BLaER1 (cell line): ENCODE measurements around the gene IPO11.
"Not testable (repeated sequence)": the region's sequence is repeated elsewhere in the genome, so short reads cannot be mapped to it uniquely, and the experiment has no call there.

Experiments used
- H3K27ac ChIP-seq: shearing (Covaris generic); formaldehyde crosslinking; 2 replicates; pipeline ENCODE4 v1.8.1; 2022
- H3K27me3 ChIP-seq: shearing (Covaris generic); formaldehyde crosslinking; 2 replicates; pipeline ENCODE4 v1.8.1; 2022
- H3K36me3 ChIP-seq: shearing (Covaris generic); formaldehyde crosslinking; 2 replicates; pipeline ENCODE4 v1.8.1; 2022
- H3K4me1 ChIP-seq: shearing (Covaris generic); formaldehyde crosslinking; 2 replicates; pipeline ENCODE4 v1.8.1; 2022
- H3K4me2 ChIP-seq: shearing (Covaris generic); formaldehyde crosslinking; 2 replicates; pipeline ENCODE4 v1.8.1; 2022
- H3K4me3 ChIP-seq: shearing (Covaris generic); formaldehyde crosslinking; 2 replicates; pipeline ENCODE4 v1.8.1; 2022
- H3K9ac ChIP-seq: shearing (Covaris generic); formaldehyde crosslinking; 2 replicates; pipeline ENCODE4 v1.8.1; 2022
- H3K9me3 ChIP-seq: shearing (Covaris generic); formaldehyde crosslinking; 2 replicates; pipeline ENCODE4 v1.8.1; 2022
- H4K20me1 ChIP-seq: shearing (Covaris generic); formaldehyde crosslinking; 2 replicates; pipeline ENCODE4 v1.8.1; 2022
- Cebpa-rat ChIP-seq: shearing (Covaris generic); IDR thresholded peaks from 2 replicates; pipeline ENCODE4 v1.8.1; 2022

The IPO11 gene

GRCh38 chr5:62623271-62623670 lies 210.7 kb downstream of the IPO11 start:
- Histone ChIP-seq H4K20me1 (no peaks in the 10 kb centered on the region), H3K36me3 (peaks cover 41% of the 10 kb centered on the region), H3K9ac (no peak overlapping the region), H3K4me1 (no peaks in the 10 kb centered on the region), H3K27me3 (no peaks in the 10 kb centered on the region), H3K27ac (no peak overlapping the region), H3K4me3 (no peak overlapping the region), H3K4me2 (no peak overlapping the region), H3K9me3 (no peaks in the 10 kb centered on the region)
- no peak for TF ChIP-seq Cebpa-rat

- H3K4me3 ChIP-seq, H3K9me3 ChIP-seq, H3K4me2 ChIP-seq, H3K27me3 ChIP-seq, H3K27ac ChIP-seq, H3K9ac ChIP-seq, H3K4me1 ChIP-seq, H4K20me1 ChIP-seq: not testable (repeated sequence)
- H3K36me3 ChIP-seq, result peaks cover 43% of the 10 kb centered on the region
Observed at GRCh38 chr5:62624436-62624835, 211.9 kb downstream of the IPO11 start.

GRCh38 chr5:62626534-62626933 lies 214.0 kb downstream of the IPO11 start:
- H3K36me3 ChIP-seq, result peaks cover 49% of the 10 kb centered on the region
- TF ChIP-seq Cebpa-rat, result no peak
- no peaks in the 10 kb centered on the region for H3K9me3 ChIP-seq
- no peak overlapping the region for H3K9ac ChIP-seq
- no peaks in the 10 kb centered on the region for H3K4me1 ChIP-seq
- no peaks in the 10 kb centered on the region for H3K27me3 ChIP-seq
- H3K4me2 ChIP-seq, result no peak overlapping the region
- H3K27ac ChIP-seq, result no peak overlapping the region
- no peak overlapping the region for H3K4me3 ChIP-seq
- H4K20me1 ChIP-seq, result no peaks in the 10 kb centered on the region

GRCh38 chr5:62627121-62627520 lies 214.6 kb downstream of the IPO11 start:
- Histone ChIP-seq H3K27ac (no peak overlapping the region), H4K20me1 (no peaks in the 10 kb centered on the region), H3K27me3 (no peaks in the 10 kb centered on the region), H3K9ac (no peak overlapping the region), H3K4me1 (no peaks in the 10 kb centered on the region), H3K4me2 (no peak overlapping the region), H3K36me3 (peaks cover 53% of the 10 kb centered on the region), H3K4me3 (no peak overlapping the region), H3K9me3 (no peaks in the 10 kb centered on the region)
- no peak for TF ChIP-seq Cebpa-rat

- Histone ChIP-seq H3K9me3 (no peaks in the 10 kb centered on the region), H3K4me1 (no peaks in the 10 kb centered on the region), H3K27ac (no peak overlapping the region), H3K36me3 (peaks cover 53% of the 10 kb centered on the region), H3K4me2 (no peak overlapping the region), H3K27me3 (no peaks in the 10 kb centered on the region), H4K20me1 (no peaks in the 10 kb centered on the region), H3K4me3 (no peak overlapping the region), H3K9ac (no peak overlapping the region)
- no peak for TF ChIP-seq Cebpa-rat
Observed at GRCh38 chr5:62627901-62628300, 215.3 kb downstream of the IPO11 start.

DNA sequence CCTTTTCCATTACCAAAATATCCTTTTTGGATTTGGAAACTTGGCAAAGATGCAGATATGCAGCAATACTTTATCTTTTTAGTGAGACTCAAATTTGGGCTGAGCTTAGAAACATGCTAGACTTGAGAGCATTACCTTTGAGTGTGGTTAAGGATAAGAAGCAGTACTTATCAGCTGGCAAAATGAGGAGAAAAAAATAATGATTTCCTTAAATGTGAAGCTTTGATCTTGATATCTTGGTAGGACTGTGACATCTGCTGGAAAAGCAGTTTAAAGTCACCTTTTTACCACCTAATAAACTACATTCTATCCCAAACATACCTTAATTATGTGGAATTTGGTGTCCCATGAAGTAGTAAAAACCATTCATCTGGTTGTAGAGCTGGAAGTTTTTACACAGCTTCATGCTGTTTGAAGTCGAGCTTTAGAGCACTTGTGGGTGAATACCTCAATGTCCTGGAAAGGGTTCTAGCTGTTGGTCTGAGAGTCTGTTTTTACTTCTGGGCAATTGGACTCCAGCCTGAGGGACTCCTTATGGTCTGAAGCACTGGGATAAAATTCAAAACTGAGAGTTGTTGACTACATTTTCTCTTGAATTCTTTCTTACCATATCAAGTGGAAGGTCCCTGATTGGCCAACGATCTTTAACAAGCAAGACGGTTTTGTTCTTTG lies 219.5 kb downstream of the IPO11 start:
- H3K9ac ChIP-seq, result no peak overlapping the region

DNA sequence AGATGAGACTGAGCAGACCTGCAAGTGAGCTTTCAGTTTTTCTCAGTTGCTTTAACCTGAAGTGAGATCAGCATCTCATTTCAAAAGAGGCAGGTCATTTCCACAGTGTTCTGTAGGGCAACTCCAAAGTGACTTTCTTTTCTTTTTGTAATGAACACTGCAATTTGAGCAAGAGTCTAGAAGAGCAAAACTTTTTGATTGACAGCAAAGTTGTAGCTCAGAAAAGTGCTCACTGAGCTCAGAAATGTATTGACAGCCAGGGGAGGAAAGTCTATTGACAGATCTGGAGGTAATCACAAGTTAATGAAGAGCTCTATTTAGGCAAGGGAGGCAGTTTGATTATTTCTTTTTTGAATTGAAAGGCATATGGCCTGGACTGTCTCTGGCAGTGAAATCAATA lies 220.7 kb downstream of the IPO11 start:
- Histone ChIP-seq H3K4me2 (no peak overlapping the region), H3K9me3 (no peaks in the 10 kb centered on the region), H3K4me3 (no peak overlapping the region), H3K27me3 (no peaks in the 10 kb centered on the region), H3K9ac (no peak overlapping the region), H3K27ac (no peak overlapping the region), H3K36me3 (peaks cover 37% of the 10 kb centered on the region), H4K20me1 (no peaks in the 10 kb centered on the region), H3K4me1 (no peaks in the 10 kb centered on the region)
- no peak for TF ChIP-seq Cebpa-rat

More for the DNA sequence above, 219.5 kb downstream of the IPO11 start:
- Histone ChIP-seq H4K20me1 (no peaks in the 10 kb centered on the region), H3K9me3 (no peaks in the 10 kb centered on the region), H3K4me2 (no peak overlapping the region), H3K27me3 (no peaks in the 10 kb centered on the region), H3K36me3 (peaks cover 46% of the 10 kb centered on the region), H3K4me1 (no peaks in the 10 kb centered on the region), H3K4me3 (no peak overlapping the region), H3K27ac (no peak overlapping the region)
- TF ChIP-seq Cebpa-rat, result no peak

DNA sequence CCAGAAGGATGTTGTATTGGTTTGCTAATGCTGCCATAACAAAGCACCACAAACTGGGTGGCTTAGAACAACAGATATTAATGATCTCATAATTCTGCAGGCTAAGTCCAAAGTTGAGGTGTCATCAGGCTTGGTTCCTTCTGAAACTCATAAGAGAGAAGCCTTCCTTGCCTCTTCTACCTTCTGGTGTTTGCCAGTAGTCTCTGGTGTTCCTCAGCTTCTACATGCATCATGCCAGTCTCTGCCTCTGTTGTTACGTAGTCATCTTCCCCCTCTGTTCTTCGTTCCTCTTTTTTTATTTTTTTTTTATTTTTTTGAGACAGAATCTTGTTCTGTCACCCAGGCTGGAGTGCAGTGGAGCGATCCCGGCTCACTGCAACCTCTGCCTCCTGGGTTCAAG lies 227.9 kb downstream of the IPO11 start:
- no peak overlapping the region for H3K4me2 ChIP-seq
- H3K4me1 ChIP-seq, result peaks cover 11% of the 10 kb centered on the region
- no peak for TF ChIP-seq Cebpa-rat
- H3K27me3 ChIP-seq, result no peaks in the 10 kb centered on the region
- H3K4me3 ChIP-seq, result no peak overlapping the region
- no peaks in the 10 kb centered on the region for H4K20me1 ChIP-seq
- no peaks in the 10 kb centered on the region for H3K9me3 ChIP-seq
- no peak overlapping the region for H3K9ac ChIP-seq
- peaks cover 5% of the 10 kb centered on the region; the same call in 1 of the 2 replicates for H3K36me3 ChIP-seq
- H3K27ac ChIP-seq, result no peak overlapping the region

GRCh38 chr5:62642468-62642867 lies 229.9 kb downstream of the IPO11 start:
- no peak for TF ChIP-seq Cebpa-rat
- H4K20me1 ChIP-seq, result no peaks in the 10 kb centered on the region
- H3K27me3 ChIP-seq, result no peaks in the 10 kb centered on the region
- no peak overlapping the region for H3K27ac ChIP-seq
- 0 out of 2 replicates have a peak, but pooled peaks cover 4% of the 10 kb centered on the region for H3K36me3 ChIP-seq
- no peak overlapping the region for H3K4me3 ChIP-seq
- no peaks in the 10 kb centered on the region for H3K9me3 ChIP-seq
- H3K9ac ChIP-seq, result no peak overlapping the region
- peaks cover 11% of the 10 kb centered on the region for H3K4me1 ChIP-seq
- no peak overlapping the region for H3K4me2 ChIP-seq

- Histone ChIP-seq H3K4me2 (no peak overlapping the region), H3K27ac (no peak overlapping the region), H3K4me1 (peaks cover 11% of the 10 kb centered on the region), H4K20me1 (no peaks in the 10 kb centered on the region), H3K4me3 (no peak overlapping the region), H3K9ac (no peak overlapping the region), H3K27me3 (no peaks in the 10 kb centered on the region), H3K9me3 (no peaks in the 10 kb centered on the region), H3K36me3 (0 out of 2 replicates have a peak, but pooled peaks cover 4% of the 10 kb centered on the region)
- no peak for TF ChIP-seq Cebpa-rat
Observed at GRCh38 chr5:62643556-62644451, 231.2 kb downstream of the IPO11 start.
